Embryonic facial prominence (tissue), 1 donor: ENCODE data around the gene NADK2.

Experiments
- DNase-seq: peaks from one replicate; pipeline ENCODE4 v3.0.0-alpha.2; 2016; ENCODE audit errors: extremely low spot score

The NADK2 gene

GRCh38 chr5:36246036-36246800 lies 4.5 kb upstream of the NADK2 start:
- DNase-seq = no peak

DNA sequence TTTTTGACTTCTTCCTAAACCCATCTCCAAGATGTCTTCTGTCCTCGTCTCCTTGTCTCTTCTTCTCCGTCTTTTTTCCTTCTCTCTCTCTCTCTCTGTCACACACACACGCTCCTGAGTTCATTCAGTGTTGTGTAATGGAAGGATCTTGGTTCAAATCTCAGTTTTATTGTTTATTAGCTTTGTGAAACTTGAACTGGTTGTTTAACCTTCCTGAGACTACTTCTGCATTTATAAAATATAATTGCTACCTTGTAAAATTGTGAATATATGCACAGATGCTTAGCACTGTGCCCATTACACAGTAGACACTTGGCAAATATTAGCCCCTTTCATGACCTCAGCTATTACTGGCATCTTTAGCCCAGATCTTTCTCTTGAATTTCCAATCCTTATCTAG lies 2.4 kb upstream of the NADK2 start:
- no peak for DNase-seq

DNA sequence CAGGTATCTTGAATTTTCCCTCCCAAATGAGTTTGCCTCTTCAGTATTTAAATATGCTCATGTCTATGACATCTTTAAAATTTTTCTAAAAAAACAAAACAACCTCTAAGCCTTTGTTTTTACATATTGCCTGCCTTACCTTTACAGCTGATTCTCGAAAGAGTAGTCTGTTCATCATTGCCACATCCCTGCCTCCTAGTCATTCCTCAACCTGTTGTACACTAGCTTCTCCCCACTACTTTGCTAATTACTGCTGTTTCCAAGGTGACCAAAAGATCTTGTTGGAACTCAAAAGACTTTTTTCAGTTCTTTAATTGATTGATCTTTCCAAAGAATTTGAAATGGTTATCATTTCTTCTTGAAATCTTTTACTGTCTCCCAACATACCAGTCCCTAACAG lies 1.9 kb upstream of the NADK2 start:
- DNase-seq = no peak

DNA sequence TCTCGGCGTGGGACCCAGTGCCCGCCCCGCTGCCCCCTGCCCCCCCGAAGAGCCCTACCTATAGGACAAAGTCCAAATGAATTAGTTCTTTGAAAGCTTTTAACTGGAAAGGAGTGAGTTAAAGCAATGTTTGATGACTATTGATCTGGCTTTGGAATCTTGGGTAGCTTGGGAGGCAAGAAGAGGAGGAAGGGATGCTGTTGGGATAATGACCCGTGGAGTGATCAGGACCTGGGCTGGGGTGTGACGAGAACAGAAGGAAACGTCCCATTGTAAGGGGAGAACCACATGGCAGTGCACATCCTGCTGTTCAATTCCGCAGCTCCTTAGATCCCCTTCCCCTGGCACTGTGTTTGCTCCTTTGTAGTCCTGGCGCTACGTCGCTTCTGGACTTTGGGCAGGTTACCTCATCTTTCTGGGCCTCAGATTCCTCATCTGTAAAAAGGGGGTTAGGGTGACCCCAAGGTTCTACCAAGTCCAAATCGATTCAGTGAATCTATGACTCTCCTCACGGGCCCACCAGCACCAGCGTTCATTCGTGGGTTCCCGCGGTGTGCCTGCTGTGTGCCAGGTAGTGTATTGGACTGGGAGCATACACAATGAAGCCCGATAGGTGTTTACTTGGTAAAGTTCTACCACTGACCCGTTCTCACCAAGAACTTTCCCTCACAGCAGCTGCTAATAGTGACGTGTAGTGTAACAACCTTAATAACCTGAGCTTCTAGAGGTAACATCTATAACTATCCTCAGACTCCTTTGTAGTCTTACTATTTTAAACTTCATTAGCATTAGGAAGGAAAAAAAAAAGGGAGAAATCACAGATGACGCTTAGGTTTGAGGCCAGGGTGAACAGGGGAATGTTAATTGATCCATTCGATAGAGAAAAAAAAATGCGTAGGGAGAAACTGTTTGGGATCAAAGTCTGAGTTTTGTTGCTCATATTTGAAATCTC lies 1.1 kb upstream of the NADK2 start:
- DNase-seq = no peak

DNA sequence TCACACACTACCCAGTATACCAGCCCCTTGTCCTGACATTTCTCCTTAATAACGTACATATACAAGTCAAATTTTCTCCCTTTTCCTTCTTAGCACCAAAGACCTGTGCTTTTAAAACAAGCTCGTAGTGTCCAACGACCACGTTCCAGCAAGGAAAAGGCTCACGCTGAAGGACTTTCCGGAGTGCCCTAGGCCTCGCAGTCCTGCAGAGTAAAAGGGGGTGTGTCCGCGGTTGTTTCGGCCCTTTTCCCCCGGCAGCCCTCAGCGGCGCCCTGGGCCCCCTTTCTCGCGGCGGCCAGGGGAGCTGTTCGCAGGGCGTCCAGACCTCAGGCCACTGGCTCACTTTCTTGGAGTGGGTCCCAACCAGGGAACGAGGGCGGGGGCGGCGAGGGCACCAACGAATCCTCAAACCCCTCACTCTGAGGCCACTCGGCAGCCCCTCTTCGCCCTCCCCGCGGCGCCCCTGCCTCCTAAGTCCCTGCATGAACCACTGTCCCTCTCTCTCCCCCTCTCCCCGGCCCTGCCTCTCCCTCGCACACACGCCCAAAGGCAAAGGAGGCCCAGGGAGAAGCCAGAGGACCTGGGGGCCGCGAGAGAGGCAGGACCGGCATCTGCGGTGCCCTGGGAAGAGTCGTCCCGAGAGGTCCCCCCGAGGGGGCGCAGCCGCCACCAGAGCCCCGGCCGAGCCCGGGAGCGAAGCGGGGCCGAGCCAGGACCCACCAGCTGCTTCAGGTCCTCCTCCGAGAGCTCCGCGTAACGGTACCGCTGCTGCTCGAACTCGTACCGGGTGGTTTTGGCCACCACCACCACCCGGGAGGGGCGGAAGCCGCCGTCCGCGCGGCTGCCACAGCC lies 720 bp downstream of the NADK2 start:
- no peak for DNase-seq

GRCh38 chr5:36239370-36240293 lies 2.1 kb downstream of the NADK2 start:
- DNase-seq = no peak

GRCh38 chr5:36238502-36239295 lies 3.0 kb downstream of the NADK2 start:
- no peak for DNase-seq

DNA sequence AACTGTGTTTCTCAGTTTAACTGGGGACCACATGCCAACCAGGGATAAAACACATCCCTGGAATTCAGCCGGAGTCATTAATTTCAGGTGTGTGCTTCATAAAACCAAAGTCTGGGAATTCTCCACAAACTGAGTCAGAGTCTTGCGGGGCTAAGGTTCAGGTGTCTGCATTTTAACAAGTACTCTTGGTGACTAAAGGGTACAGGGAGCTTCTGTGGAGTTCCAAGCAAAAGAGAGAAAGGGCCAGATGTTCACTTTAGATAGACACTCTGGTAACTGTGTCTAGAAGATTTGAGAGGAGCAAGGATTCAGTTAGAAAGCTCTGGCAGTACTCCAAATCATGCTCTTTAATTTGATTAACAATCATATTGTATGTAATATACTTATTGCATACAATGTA lies 4.0 kb downstream of the NADK2 start:
- no peak for DNase-seq

- no peak for DNase-seq
Observed at GRCh38 chr5:36236801-36237200, 4.9 kb downstream of the NADK2 start.

GRCh38 chr5:36232533-36232932 lies 9.2 kb downstream of the NADK2 start:
- DNase-seq = no peak

GRCh38 chr5:36230151-36230790 lies 11.5 kb downstream of the NADK2 start:
- DNase-seq = no peak

- no peak for DNase-seq
Observed at GRCh38 chr5:36228505-36228904, 13.2 kb downstream of the NADK2 start.

- no peak for DNase-seq
Observed at GRCh38 chr5:36227046-36227445, 14.7 kb downstream of the NADK2 start.

DNA sequence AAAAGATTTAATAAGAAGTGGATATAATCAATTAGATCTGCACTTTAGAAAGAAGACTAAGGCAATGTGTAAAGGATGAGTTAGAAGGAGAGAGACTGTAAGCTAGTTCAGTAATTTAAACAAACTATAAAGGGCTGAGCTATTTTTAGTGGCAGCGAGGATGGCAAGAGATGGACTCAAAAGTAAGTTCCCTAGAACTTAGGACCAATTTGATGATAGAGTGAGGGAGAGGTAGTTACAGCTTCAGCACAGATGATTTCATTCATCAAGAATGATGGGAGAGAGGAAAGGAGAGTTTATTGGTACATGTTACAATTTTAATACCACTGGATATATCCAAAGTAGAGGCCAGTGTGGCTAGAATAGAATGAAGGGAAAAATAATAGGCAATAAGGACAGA lies 19.1 kb downstream of the NADK2 start:
- DNase-seq = no peak

- DNase-seq = no peak
Observed at GRCh38 chr5:36217988-36218387, 23.7 kb downstream of the NADK2 start.

DNA sequence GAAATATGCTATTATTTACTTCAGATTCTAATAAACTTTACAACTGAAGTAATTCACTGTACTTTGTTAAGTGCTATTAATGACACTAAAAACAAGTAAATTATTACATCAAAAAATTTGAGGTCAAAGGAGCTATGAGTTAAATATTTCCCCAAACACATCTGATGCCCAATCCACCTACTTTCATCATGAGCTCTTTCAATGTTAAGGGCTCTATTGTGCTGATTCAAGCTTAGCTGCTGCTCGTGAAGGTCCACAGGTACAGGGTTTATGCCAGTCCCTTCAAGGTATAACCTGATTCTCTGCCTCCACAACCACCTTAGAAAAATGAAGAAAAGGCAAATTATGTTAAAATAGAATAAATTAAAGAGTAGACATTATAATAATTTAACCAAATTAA lies 24.2 kb downstream of the NADK2 start:
- no peak for DNase-seq

DNA sequence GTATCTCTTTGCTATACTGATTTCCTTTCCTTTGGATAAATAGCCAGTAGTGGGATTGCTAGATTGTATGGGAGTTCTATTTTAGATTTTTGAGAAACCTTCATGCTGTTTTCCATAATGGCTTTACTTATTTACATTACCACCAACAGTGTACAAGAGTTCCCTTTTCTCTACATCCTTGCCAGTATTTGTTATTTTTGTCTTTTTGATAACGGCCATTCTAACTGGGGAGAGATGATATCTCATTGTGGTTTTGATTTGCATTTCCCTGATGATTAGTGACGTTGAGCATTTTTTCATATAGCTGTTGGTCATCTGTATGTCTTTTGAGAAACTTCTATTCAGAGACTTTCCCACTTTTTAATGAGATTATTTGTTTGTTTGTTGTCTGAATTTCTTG lies 25.8 kb downstream of the NADK2 start:
- DNase-seq = no peak

DNA sequence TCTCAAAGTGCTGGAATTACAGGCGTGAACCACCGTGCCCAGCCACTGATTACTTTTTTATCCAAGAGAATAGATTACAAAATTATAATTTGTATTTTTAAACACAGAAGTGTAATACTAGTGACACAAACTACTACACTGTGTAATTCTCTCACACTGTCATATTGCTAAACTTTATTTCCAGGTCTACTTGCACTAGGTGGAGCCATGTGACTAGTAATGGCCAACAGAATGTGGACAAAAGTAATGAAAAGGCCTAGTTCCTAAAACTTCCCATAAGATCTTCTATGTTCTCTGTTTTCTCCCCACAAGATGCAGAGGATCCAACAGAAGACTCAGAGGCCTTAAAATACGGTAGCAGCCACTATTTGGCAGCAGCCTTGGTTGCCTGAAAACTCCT lies 27.3 kb downstream of the NADK2 start:
- DNase-seq = no peak

DNA sequence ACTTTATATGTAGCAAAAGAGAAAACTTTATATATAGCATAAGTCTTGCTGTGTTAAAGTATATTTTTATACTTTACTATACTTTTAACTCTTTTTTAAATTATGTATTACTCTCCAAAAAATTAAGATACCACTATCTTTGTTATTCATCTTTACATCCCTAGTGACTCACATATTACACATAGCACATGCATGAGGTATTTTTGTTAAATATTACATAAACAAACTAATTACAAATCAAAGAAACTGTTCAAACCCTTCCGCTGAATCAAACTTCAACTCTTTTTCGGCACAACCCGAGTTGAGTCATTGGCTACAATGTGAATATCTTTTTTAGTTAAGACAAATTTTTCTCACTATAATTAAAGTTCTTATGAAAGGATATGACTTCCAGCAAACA lies 32.1 kb downstream of the NADK2 start:
- no peak for DNase-seq

- no peak for DNase-seq
Observed at GRCh38 chr5:36208786-36209185, 32.9 kb downstream of the NADK2 start.
